CD8-positive, alpha-beta memory T cell (primary cell): ENCODE measurements around the gene TAF11. TPM values are rescaled to one million over a fixed set of nuclear protein-coding genes. Genes with fewer than 3 reads are reported as not detected.
"Not testable (repeated sequence)": the region's sequence is repeated elsewhere in the genome, so short reads cannot be mapped to it uniquely, and the experiment has no call there.

Experiments
- CTCF ChIA-PET: fragments of 350-600 bp; sonication (Branson Sonifier 250); formaldehyde crosslinking; loops from one replicate; lab custom pipeline; 2021; ENCODE audit warnings: antibody characterized with exemption; lab: Charles Lee
- POLR2A ChIA-PET: fragments of 350-600 bp; sonication (Branson Sonifier 250); formaldehyde crosslinking; loops from one replicate; lab custom pipeline; 2021; ENCODE audit warnings: antibody characterized with exemption; lab: Charles Lee
- DNase-seq, 5 donors: peaks; one replicate each; pipeline versions ENCODE4 v3.0.0 to v3.0.0-alpha.2; 2020 to 2022; ENCODE audit warnings: mixed read lengths in 1 of 5
- H3K27ac ChIP-seq: one replicate; pipeline ENCODE4 v1.7.0; 2013; ENCODE audit warnings: low read depth, mild to moderate bottlenecking, low read length, moderate library complexity
- H3K27me3 ChIP-seq: 2 replicates; pipeline ENCODE4 v1.7.0; 2013; ENCODE audit warnings: low read length, mild to moderate bottlenecking; ENCODE audit not compliant: insufficient read depth, poor library complexity, severe bottlenecking
- H3K36me3 ChIP-seq: 2 replicates; pipeline ENCODE4 v1.7.0; 2013; ENCODE audit warnings: mild to moderate bottlenecking, low read length, moderate library complexity; ENCODE audit not compliant: insufficient read depth
- H3K4me1 ChIP-seq: 2 replicates; pipeline ENCODE4 v1.7.0; 2013; ENCODE audit warnings: mild to moderate bottlenecking, low read length, moderate library complexity; ENCODE audit not compliant: insufficient read depth
- H3K4me3 ChIP-seq: 2 replicates; pipeline ENCODE4 v1.7.0; 2013; ENCODE audit warnings: mild to moderate bottlenecking, low read length
- H3K9me3 ChIP-seq: 2 replicates; pipeline ENCODE4 v1.7.0; 2013; ENCODE audit warnings: mild to moderate bottlenecking, low read length
- H3K27ac Mint-ChIP-seq, 8 donors: one replicate each; pipeline ENCODE4 v1.8.0; 2020 to 2021; ENCODE audit warnings: mixed read lengths in 8 of 8, mild to moderate bottlenecking in 6 of 8, inconsistent platforms in 3 of 8, moderate library complexity in 3 of 8
- H3K27me3 Mint-ChIP-seq, 2 donors: one replicate each; pipeline ENCODE4 v1.8.0; 2020 to 2021; ENCODE audit warnings: mixed read lengths in 2 of 2, mild to moderate bottlenecking in 1 of 2, moderate library complexity in 1 of 2
- H3K36me3 Mint-ChIP-seq, 3 donors: one replicate each; pipeline ENCODE4 v1.8.0; 2020 to 2021; ENCODE audit warnings: mixed read lengths in 3 of 3, inconsistent platforms in 1 of 3, mild to moderate bottlenecking in 1 of 3
- H3K4me1 Mint-ChIP-seq, 3 donors: one replicate each; pipeline ENCODE4 v1.8.0; 2020 to 2021; ENCODE audit warnings: mixed read lengths in 3 of 3, inconsistent platforms in 1 of 3, mild to moderate bottlenecking in 1 of 3
- H3K4me3 Mint-ChIP-seq, 7 donors: one replicate each; pipeline ENCODE4 v1.8.0; 2020 to 2021; ENCODE audit warnings: mixed read lengths in 7 of 7, mild to moderate bottlenecking in 6 of 7, moderate library complexity in 4 of 7, inconsistent platforms in 2 of 7
- H3K9me3 Mint-ChIP-seq, 5 donors: one replicate each; pipeline ENCODE4 v1.8.0; 2020 to 2022; ENCODE audit warnings: mixed read lengths in 5 of 5, mild to moderate bottlenecking in 3 of 5, moderate library complexity in 2 of 5, inconsistent platforms in 1 of 5
- polyA plus RNA-seq: library from polyadenylated mRNA; unstranded; fragments of 300-500 nt; fragmentation: Illumina TruSeq; gene quantifications from one replicate; pipeline ENCODE4 v1.2.3, GENCODE V29; 2021
- total RNA-seq, 2 experiments: library from RNA; stranded (reverse); gene quantifications; one replicate each; pipeline ENCODE4 v1.2.3, GENCODE V29; 2021

Gene TAF11
- total and polyA plus RNA-seq, 3 experiments from 2014 or later: 19.4 to 34.1 (median 28.9) TPM

GRCh38 chr6:34860776-34861175 lies 27.1 kb downstream of the TAF11 start:
- no peak for DNase-seq
- no peaks in the 10 kb centered on the region for H3K27me3 Mint-ChIP-seq
- peak overlapping the region in 1 of 8 donors; percentile 58 for H3K27ac Mint-ChIP-seq
- peaks cover 14% of the 10 kb centered on the region for H3K36me3 ChIP-seq
- ChIA-PET CTCF (no interaction called here), POLR2A (no interaction called here)
- no peaks in the 10 kb centered on the region for H3K9me3 Mint-ChIP-seq
- H3K4me1 ChIP-seq: no peaks in the 10 kb centered on the region
- no peak overlapping the region for H3K4me3 Mint-ChIP-seq
- H3K4me3 ChIP-seq: no peak overlapping the region
- no peaks in the 10 kb centered on the region for H3K27me3 ChIP-seq
- H3K27ac ChIP-seq: no peak overlapping the region
- H3K4me1 Mint-ChIP-seq: no peaks in the 10 kb centered on the region
- H3K9me3 ChIP-seq: no peaks in the 10 kb centered on the region
- H3K36me3 Mint-ChIP-seq: peaks cover 18 to 77% (median 32%) of the 10 kb centered on the region in 3 donors

- DNase-seq: no peak
- Histone ChIP-seq H3K36me3 (peaks cover 18% of the 10 kb centered on the region), H3K9me3 (no peaks in the 10 kb centered on the region), H3K4me1 (no peaks in the 10 kb centered on the region), H3K27ac (no peak overlapping the region), H3K27me3 (no peaks in the 10 kb centered on the region), H3K4me3 (no peak overlapping the region)
- Mint-ChIP-seq H3K27me3 (no peaks in the 10 kb centered on the region), H3K9me3 (no peaks in the 10 kb centered on the region), H3K27ac (no peak overlapping the region), H3K36me3 (peaks cover 18 to 77% (median 26%) of the 10 kb centered on the region in 3 donors), H3K4me3 (no peak overlapping the region), H3K4me1 (no peaks in the 10 kb centered on the region)
- CTCF ChIA-PET: no interaction called here
- POLR2A ChIA-PET: no interaction called here
Observed at GRCh38 chr6:34859951-34860350, 27.9 kb downstream of the TAF11 start.

DNA sequence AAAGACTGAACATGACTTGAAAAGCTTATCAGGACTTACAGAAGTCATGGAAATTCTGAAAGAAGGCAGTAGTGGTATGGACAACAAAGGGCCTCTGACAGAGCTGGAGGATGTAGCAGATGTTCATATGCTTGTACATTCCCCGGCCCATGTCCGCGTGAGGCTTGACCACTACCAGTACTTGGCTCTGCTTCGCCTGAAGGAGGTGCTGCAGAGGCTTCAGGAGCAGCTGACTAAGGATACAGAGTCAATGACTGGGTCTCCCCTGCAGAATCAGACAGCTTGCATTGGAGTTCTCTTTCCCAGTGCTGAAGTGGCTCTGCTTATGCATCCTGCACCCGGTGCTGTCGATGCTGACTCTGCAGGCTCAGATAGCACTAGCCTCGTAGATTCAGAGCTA lies 29.2 kb downstream of the TAF11 start:
- H3K4me3 Mint-ChIP-seq: peak overlapping the region in 1 of 7 donors; percentile 40
- H3K4me1 ChIP-seq: no peaks in the 10 kb centered on the region
- no peak overlapping the region for H3K4me3 ChIP-seq
- H3K27ac Mint-ChIP-seq: no peak overlapping the region
- H3K9me3 Mint-ChIP-seq: no peaks in the 10 kb centered on the region
- no peaks in the 10 kb centered on the region for H3K27me3 ChIP-seq
- H3K4me1 Mint-ChIP-seq: no peaks in the 10 kb centered on the region
- no peak overlapping the region for H3K27ac ChIP-seq
- CTCF ChIA-PET: no interaction called here
- H3K27me3 Mint-ChIP-seq: no peaks in the 10 kb centered on the region
- H3K36me3 ChIP-seq: peaks cover 18% of the 10 kb centered on the region
- no peak for DNase-seq
- H3K9me3 ChIP-seq: no peaks in the 10 kb centered on the region
- POLR2A ChIA-PET: no interaction called here
- peaks cover 18 to 72% (median 20%) of the 10 kb centered on the region in 3 donors for H3K36me3 Mint-ChIP-seq

GRCh38 chr6:34855463-34855862 lies 32.4 kb downstream of the TAF11 start:
- H3K4me1 Mint-ChIP-seq: no peaks in the 10 kb centered on the region
- H3K4me3 Mint-ChIP-seq: no peak overlapping the region
- no peak for DNase-seq
- no peaks in the 10 kb centered on the region for H3K9me3 Mint-ChIP-seq
- H3K27ac Mint-ChIP-seq: no peak overlapping the region
- H3K4me3 ChIP-seq: no peak overlapping the region
- no peak overlapping the region for H3K27ac ChIP-seq
- peaks cover 18% of the 10 kb centered on the region for H3K36me3 ChIP-seq
- POLR2A ChIA-PET: no interaction called here
- H3K36me3 Mint-ChIP-seq: peaks cover 18 to 83% (median 18%) of the 10 kb centered on the region in 3 donors
- no peaks in the 10 kb centered on the region for H3K4me1 ChIP-seq
- no peaks in the 10 kb centered on the region for H3K27me3 Mint-ChIP-seq
- no peaks in the 10 kb centered on the region for H3K9me3 ChIP-seq
- H3K27me3 ChIP-seq: no peaks in the 10 kb centered on the region
- CTCF ChIA-PET: no interaction called here

DNA sequence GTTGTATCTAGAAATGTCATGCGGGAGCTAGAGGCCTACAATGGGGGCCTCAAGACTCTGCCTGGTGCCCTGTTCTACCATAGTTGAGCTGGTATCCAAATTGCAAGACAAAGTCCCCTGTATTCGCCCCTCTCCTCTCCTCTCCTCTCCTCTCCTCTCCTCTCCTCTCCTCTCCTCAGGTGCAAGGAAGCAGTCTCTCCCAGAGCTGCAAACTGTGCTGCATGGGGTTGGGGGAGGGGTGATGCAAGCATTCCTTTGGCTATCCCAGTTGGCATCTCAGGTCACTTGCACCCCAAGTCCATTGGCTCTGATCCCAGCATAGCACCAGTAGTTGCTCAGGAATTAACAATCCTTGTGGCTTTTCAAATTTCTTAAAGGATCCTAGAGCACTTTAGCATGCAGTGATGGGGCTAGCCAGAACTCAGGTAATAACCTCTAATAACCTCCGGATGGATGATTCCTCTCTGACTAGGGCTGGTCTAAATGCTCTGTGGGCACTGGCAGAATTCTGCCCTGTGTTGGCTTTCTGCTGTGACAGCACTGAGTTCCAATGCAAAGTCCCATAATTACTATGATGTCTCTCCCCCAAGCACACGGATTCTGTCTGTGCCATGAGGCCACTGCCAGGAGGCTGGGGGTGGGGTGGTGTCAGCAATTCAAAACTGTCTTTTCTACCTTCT lies 35.3 kb downstream of the TAF11 start:
- Histone ChIP-seq H3K36me3 (peaks cover 13% of the 10 kb centered on the region), H3K27me3 (no peaks in the 10 kb centered on the region), H3K9me3 (no peaks in the 10 kb centered on the region), H3K4me1 (no peaks in the 10 kb centered on the region), H3K27ac (no peak overlapping the region), H3K4me3 (no peak overlapping the region)
- no peak overlapping the region for H3K4me3 Mint-ChIP-seq
- POLR2A ChIA-PET: no interaction called here
- peak overlapping the region in 3 of 8 donors; percentile 19 to 35 (median 30) for H3K27ac Mint-ChIP-seq
- H3K9me3 Mint-ChIP-seq: no peaks in the 10 kb centered on the region
- no peaks in the 10 kb centered on the region for H3K27me3 Mint-ChIP-seq
- peaks cover 12 to 69% (median 18%) of the 10 kb centered on the region in 3 donors for H3K36me3 Mint-ChIP-seq
- DNase-seq: no peak
- H3K4me1 Mint-ChIP-seq: peaks cover 0 to 2% (median 0%) of the 10 kb centered on the region in 3 donors
- CTCF ChIA-PET: no interaction called here

DNA sequence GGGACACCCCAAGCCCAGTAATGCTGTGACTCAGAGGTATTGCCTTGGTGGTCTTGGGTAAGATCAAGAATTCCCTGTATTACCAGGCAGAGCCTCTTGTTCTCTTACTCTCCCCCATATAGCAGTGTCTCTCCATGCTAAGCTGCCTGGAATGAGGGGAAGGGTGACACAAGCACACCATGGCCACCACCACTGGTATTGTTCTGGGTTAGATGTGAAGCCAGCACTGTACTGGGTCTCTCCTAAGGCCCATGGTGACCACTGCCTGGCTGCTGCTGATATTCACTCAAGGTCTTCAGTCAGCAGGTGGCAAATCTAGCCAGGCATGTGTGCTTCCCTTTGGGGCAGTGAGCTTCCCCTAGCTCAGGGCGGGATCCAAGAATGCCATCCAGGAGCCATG lies 36.5 kb downstream of the TAF11 start:
- H3K4me3 Mint-ChIP-seq: no peak overlapping the region
- CTCF ChIA-PET: no interaction called here
- no peaks in the 10 kb centered on the region for H3K27me3 ChIP-seq

DNA sequence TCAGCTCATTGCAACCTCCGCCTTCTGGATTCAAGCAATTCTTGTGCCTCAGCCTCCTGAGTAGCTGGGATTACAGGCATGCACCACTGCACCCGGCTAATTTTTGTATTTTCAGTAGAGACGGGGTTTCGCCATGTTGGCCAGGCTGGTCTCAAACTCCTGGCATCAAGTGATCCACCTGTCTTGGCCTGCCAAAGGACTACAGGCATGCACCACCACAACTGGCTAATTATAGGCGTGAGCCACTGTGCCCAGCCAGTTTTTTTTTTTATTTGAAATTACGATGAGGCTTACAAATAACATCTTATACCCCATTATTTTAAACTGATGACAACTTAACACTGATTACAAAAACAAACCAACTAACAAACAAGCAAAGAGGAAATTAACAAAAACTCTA lies 38.8 kb downstream of the TAF11 start:
- peaks cover 0 to 52% (median 13%) of the 10 kb centered on the region in 3 donors for H3K36me3 Mint-ChIP-seq
- H3K4me1 Mint-ChIP-seq, H3K27ac ChIP-seq, H3K36me3 ChIP-seq, H3K4me3 ChIP-seq, H3K27me3 Mint-ChIP-seq, H3K9me3 ChIP-seq, POLR2A ChIA-PET, DNase-seq, H3K27ac Mint-ChIP-seq, H3K4me1 ChIP-seq, H3K9me3 Mint-ChIP-seq, H3K27me3 ChIP-seq, H3K4me3 Mint-ChIP-seq, CTCF ChIA-PET: not testable (repeated sequence)

More for the DNA sequence above, 36.5 kb downstream of the TAF11 start:
- no peaks in the 10 kb centered on the region for H3K27me3 Mint-ChIP-seq
- Histone ChIP-seq H3K27ac (no peak overlapping the region), H3K4me3 (no peak overlapping the region), H3K36me3 (peaks cover 10% of the 10 kb centered on the region), H3K4me1 (no peaks in the 10 kb centered on the region), H3K9me3 (no peaks in the 10 kb centered on the region)
- DNase-seq: no peak
- POLR2A ChIA-PET: no interaction called here
- H3K36me3 Mint-ChIP-seq: peaks cover 4 to 61% (median 13%) of the 10 kb centered on the region in 3 donors
- H3K4me1 Mint-ChIP-seq: peaks cover 0 to 2% (median 0%) of the 10 kb centered on the region in 3 donors
- no peaks in the 10 kb centered on the region for H3K9me3 Mint-ChIP-seq
- no peak overlapping the region for H3K27ac Mint-ChIP-seq

GRCh38 chr6:34839666-34840352 lies 48.0 kb downstream of the TAF11 start:
- Mint-ChIP-seq H3K27me3 (no peaks in the 10 kb centered on the region), H3K4me3 (no peak overlapping the region), H3K36me3 (peaks cover 0 to 54% (median 16%) of the 10 kb centered on the region in 3 donors), H3K4me1 (peaks cover 0 to 7% (median 0%) of the 10 kb centered on the region in 3 donors), H3K27ac (no peak overlapping the region), H3K9me3 (no peaks in the 10 kb centered on the region)
- Histone ChIP-seq H3K36me3 (no peaks in the 10 kb centered on the region), H3K4me1 (no peaks in the 10 kb centered on the region), H3K27me3 (no peaks in the 10 kb centered on the region), H3K9me3 (no peaks in the 10 kb centered on the region), H3K27ac (no peak overlapping the region), H3K4me3 (no peak overlapping the region)
- ChIA-PET POLR2A (no interaction called here), CTCF (no interaction called here)
- no peak for DNase-seq
